UCSD-AML1 (cell line): Measurements from ENCODE around the gene TNRC6A.

ENCODE experiments used
- DNase-seq: peaks from one replicate; lab custom pipeline; 2025; ENCODE audit not compliant: unreplicated experiment; lab: John Stamatoyannopoulos, UW

The TNRC6A gene

GRCh38 chr16:24869033-24869432 lies 139.6 kb downstream of the TNRC6A start:
- no peak for DNase-seq

GRCh38 chr16:24871891-24872290 lies 142.4 kb downstream of the TNRC6A start:
- DNase-seq: no peak

- DNase-seq: no peak
These were observed 143.6 kb downstream of the TNRC6A start for GRCh38 chr16:24873028-24873427.

- no peak for DNase-seq
These were observed 146.0 kb downstream of the TNRC6A start for GRCh38 chr16:24875466-24875865.
